HG02970 (cell line): ENCODE measurements around the gene DYNLRB1.

ENCODE experiments used
- ATAC-seq: cut with Tn5 transposase; IDR thresholded peaks from one replicate; pipeline ENCODE4 v1.9.1; 2021; ENCODE audit warnings: mild to moderate bottlenecking, moderate library complexity, moderate number of reproducible peaks; ENCODE audit not compliant: unreplicated experiment, low FRiP score

The DYNLRB1 gene

DNA sequence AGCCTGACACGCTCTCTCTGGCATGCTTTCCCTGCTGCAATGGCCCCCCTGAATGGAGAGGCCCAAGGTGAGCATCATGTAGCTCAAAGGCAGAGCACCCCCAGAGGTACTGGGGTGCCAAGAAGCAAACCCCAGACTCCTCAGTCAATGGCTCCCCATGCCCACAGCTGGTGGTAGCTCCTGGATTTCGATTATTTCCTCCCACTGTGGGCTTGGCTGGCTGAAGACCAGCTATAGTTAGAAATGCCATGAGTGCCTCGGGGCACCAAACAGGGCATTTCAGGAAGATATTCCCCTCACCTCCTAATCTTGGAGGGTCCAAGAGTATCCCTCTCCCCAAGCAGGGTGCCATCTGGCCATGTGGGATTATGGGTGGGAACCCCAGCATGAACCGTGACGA is 59.0 kb downstream of the DYNLRB1 start:
- ATAC-seq, result no peak

DNA sequence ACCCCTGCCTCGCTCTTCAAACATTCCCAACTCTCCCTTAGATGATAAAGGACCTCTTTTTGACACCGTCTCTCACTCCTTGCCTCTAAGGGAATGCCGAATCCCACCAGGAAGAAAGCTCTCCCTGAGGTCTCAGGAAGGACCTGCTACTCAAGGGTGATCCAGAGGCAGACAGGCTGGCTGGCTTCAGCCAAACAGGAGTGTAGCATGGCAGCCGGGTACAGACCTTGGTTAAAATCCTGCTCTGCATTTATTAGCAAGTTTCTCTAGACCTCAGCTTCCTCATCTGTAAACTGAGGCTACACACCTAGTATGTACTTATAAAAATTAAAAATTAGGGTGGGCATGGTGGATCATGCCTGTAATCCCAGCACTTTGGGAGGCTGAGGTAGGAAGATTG is 59.5 kb downstream of the DYNLRB1 start:
- no peak for ATAC-seq

DNA sequence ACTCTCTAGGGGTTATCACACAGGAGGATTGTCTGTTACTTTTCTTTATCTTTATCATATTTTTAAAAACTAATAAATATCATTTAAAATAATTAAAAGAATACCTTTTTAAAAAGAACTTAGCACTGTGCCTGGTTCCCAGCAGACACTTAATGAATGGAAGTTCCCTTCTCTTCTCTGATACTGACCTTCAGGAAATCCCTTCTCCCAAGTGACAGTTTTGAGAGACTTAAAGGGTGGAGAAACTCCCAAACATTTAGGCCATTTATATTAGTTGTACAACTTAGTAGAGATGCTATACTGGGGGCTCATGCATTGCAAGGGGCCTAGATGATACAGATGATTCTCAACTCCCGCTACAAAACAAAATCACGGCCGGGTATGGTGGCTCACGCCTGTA is 60.8 kb downstream of the DYNLRB1 start:
- ATAC-seq, result no peak

DNA sequence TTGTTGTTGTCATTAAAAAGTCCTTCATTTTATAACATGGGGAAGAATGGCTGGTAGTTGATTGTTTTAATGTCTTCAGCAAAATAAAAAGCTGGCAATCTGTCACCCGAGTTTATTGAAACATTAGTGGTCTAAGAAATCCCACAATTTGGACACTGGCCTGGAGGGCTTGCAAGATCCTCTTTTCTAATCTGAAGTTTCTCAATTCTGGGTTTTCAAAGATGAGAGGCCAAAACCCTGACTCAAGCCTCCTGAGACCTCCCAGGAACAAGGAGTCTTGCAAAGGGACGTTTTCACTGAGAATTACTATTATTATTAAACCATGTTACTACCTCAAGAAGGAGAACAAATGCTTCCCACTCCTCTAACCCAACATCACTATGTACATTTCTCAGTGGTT is 61.8 kb downstream of the DYNLRB1 start:
- ATAC-seq, result no peak

DNA sequence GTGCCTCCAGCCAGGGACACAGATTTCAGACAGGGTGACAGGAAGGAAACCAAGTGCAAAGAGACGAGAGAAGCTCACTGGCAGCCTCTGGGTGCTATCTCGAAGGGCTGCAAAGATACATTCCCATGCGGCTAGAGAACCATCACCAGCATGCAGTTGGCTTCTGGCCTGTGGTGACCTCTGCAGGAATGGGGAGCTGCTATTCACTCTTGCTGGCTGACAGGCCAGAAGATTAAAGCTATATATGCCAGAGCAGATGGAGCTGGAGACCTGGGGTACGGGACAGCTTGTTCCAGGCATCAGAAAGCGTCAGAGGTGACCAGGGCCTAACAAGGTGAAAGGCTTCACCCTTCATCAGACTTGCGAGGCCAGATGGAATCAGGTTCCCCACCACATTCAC is 62.3 kb downstream of the DYNLRB1 start:
- ATAC-seq, result no peak

DNA sequence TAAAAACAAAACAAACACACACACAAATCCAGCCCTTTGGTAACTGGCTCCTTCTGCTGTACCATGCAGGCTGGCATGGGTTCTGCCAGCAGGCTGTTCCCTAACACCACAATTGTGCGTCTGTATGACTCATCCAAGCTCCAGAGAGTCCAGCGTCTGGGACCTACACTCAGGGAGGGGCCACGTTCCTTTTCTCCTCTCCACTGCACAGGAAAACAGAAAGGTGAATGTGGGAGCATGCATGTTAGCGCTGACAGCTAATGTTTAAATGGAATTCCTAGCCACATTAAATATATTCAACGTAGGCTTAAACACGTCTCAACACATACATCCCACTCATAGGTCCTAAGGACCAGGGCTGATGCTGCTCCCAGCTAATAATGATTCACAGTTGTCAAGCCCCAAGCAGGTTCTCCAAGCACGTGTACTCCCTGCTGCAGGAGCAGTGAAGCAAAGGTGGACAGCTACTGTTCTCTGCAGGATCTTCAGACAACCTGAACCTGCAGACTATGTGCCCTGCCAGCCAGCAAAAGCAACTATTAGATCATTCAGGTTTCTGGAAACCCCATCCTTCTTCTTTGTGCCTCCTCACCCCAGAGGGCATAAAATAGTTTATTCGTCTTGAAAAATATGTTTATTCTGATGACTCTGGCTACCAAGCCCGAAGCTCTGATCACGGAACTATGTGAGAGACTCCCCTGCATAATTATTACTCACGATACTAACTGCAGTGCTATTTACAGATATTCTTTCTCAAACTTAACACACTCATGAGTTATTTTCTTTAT is 63.2 kb downstream of the DYNLRB1 start:
- no peak for ATAC-seq

DNA sequence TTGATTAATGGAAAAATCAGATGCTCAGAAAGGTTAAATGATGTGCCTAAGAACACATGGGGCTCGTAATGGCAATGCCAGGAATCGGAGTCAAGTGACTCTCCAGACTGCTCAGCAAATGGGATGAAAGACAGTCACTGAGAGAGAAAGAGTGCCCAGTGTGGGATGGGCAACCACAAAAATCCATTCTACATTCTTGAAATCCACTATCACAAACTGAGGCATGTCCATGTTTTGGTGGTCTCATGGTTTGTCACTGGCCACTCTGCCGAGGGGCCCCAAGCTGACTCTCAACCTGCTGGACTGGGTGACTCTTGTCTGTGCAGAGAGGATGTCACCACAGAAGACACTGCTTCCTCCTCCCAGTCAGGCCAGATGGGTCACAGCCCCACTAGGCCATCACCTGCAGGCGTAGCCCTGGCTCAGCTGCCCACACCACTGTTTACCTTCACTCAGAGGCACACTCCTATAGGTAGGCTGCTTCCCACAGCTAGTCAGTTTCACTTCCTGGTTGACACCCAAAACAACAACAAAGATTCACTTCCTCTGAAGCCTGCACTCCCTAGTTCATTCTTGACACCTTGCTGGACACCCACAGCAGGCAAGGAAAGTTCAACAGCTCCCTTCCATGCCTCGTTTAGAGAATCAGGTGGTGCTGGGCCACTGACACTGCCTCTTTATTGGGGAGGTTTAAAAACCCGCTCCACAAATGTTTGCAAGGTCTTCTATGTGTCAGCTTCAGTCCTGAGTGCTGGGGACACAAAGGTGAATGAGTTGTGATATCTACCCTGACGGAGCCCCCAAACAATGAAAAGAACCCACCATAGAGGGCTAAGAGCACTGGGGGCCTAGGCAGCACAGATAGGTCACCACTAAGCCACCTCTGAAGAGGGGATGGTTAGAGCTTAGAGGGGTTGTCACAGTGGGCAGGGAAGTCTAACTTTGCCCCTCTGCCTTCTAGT is 64.0 kb downstream of the DYNLRB1 start:
- no peak for ATAC-seq

DNA sequence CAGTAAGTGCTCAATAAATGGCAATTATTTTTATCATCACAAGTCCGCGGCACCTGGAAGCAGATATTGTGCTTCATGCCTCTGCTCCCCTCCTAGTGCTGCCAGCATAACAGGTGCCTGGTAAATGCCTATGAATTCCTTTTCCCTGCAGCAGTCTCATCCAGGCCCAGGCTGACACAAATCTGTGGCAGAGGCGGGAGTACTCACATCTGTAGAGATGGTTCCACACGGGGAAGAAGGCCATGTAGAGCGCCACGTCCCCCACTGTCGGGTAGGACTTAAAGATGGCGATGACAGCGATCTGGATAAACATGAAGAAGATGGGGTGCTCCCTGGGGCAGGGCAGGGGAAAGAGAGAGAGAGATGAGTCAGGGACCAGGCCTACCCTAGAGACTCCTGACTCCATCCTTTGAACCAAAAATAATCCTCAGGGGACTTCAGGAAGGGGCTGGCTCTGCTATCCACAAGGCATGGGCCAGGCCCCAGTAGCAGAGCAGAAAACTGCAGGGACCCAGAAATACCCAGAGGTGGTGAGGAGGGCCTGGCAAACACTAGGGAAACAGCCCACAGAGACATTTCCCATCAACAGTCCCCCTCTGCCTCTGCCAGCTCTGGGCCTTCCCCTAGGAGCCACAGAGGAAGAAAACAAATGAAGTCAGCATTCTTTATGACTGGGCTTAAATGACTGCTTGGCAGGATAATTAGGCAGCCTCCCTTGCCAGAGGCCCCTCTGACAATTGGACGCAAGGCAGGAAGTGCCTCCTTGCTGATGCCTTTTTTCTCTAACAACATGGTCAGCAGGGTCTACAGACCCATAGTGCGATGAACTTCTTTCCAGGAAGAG is 65.3 kb downstream of the DYNLRB1 start:
- ATAC-seq, result no peak

DNA sequence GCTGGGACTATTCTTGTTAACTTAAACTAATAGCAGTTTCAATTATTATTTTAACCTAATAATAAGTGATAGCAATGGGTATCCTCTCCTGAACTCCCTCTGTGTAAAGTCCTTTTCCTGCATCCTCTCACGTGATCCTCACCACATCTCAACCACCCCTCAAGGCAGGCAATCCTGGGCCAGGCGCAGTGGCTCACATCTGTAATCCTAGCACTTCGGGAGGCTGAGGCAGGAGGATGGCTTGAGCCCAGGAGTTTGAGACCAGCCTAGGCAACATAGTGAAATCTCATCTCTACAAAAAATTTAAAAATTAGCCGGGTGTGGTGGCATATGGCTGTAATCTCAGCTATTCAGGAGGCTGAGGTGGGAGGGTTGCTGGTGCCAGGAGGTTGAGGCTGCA is 66.0 kb downstream of the DYNLRB1 start:
- no peak for ATAC-seq

DNA sequence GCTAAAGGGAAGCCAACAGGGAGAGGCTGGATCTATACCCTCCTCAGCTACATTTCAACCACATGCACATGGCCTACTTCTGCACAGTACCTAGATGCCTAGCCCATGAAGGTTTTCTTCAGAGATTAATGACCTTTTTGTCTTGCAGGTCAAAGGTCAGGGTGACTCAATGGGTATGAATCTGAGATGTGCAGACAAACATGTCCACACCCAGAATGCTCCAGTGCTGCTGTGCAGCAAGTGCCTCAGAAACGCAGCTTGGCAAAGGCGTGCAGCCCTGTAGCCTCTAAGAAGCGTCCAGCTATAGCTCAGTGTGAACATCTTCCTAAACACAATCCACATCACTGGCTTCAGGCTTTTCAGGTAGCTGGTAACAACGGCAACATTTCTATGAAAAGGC is 66.7 kb downstream of the DYNLRB1 start:
- ATAC-seq, result no peak

DNA sequence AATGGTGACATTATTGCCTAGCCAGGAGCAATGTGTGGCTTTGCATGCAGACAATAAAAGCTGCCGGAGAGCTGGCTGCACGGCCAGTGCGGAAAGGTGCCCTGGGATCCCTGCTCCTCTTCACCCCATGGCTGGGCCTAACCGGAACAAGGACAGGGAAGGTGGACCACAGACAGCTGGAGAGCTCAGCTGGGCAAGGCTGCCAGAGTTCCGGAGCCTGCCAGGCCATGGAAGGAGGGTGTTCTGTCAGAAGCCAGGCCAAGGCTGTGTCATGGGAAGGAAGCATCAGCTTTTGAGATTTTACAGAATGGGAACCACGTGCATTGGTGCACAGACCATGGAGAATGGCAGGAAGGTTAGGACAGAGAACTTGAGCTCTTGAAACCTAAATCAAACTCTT is 67.3 kb downstream of the DYNLRB1 start:
- ATAC-seq, result no peak

DNA sequence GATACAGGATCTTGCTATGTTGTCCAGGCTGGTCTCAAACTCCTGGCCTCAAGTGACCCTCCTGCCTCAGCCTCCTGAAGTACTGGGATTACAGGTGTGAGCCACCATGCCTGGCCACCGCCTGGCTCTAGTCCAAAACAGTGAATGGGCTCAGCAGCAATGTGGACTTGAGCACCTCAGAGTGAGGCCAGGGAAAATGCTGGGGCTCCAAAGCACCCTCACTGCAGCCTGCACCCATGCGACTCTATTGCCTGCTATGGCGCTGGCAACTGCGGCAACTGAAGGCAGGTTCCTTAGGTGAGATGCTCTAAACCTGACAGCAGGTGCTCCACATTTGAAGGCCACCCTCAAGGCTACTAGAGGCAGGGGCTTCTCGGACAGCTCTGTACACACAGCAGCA is 68.8 kb downstream of the DYNLRB1 start:
- no peak for ATAC-seq

DNA sequence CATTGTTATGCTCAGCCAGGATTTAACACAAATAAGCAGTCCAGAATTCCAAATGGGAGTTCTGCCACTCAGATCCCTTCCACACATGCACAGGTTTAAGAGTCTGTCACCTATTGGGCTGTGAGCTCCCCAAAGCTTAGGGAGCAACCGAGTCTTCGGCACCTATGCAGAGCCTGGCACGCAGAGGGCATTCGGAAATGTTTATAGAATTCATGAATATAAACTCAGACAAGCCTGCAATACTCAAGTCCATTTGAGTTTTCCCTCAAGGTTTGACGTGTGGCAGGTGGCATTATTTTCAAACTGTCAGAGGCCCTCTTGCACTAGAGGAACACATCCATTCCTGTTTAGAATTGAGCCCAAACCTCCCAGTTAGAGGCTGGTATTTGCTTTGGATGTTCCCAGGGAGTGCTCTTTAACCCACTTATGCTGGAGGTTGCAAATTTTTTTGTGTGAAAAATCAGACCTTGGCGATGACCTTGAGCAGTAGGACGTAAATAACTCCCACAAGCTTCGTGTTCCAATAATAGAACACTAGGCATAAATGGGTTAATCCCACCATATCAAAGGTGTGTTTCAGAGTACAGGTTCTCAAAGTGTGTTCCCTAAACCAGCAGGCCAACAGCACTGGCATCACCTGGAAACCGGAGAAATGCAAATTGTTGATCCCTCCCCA is 70.4 kb downstream of the DYNLRB1 start:
- ATAC-seq, result no peak
